Vein endothelial cell (primary cell): ENCODE results near the gene CCDC106. TPM values are rescaled to one million over a fixed set of nuclear protein-coding genes. Genes with fewer than 3 reads are reported as not detected.

Source experiments
- total RNA-seq: library from RNA; depleted of rRNA; stranded (reverse); fragments of >200 nt; gene quantifications from 2 replicates; pipeline ENCODE4 v1.2.3, GENCODE V29; 2012

The CCDC106 gene
- 9.4 and 14.0 TPM in 2 replicates for total RNA-seq

GRCh38 chr19:55647732-55648584 is at the start of gene CCDC106:
Gene CCDC106, plus strand, starts transcription at chr19:55648212. Its CDS starts 835 bp downstream, at chr19:55649047.

GRCh38 chr19:55599468-55599841 is 48.6 kb upstream of the CCDC106 start, which contains the start of gene FIZ1:
Gene FIZ1, minus strand, starts transcription at chr19:55599517. Its CDS starts 1,652 bp downstream, at chr19:55597865.

GRCh38 chr19:55599842-55600661 is 48.0 kb upstream of the CCDC106 start, which contains the start of gene ZNF524:
Gene ZNF524, plus strand, starts transcription at chr19:55600288. Its CDS starts 1,825 bp downstream, at chr19:55602113.

GRCh38 chr19:55605637-55606470 is 42.2 kb upstream of the CCDC106 start, which contains the start of gene ZNF865:
Gene ZNF865, plus strand, starts transcription at chr19:55605647. Its CDS starts 7,972 bp downstream, at chr19:55613619.

GRCh38 chr19:55624109-55625003 is 23.7 kb upstream of the CCDC106 start, which contains the start of gene ZNF784:
Gene ZNF784, minus strand, starts transcription at chr19:55624566. Its CDS starts 5 bp downstream, at chr19:55624561.

GRCh38 chr19:55640577-55641425 is 7.2 kb upstream of the CCDC106 start, which contains the start of gene ZNF580:
Gene ZNF580, plus strand, starts transcription at chr19:55641002. Its CDS starts 1,507 bp downstream, at chr19:55642509.

GRCh38 chr19:55643003-55643886 is 4.8 kb upstream of the CCDC106 start, which contains the start of gene ZNF581:
Gene ZNF581, plus strand, starts transcription at chr19:55643649. Its CDS starts 923 bp downstream, at chr19:55644572.

GRCh38 chr19:55654868-55655647 is 7.0 kb downstream of the CCDC106 start, which contains the start of gene U2AF2:
Gene U2AF2, plus strand, starts transcription at chr19:55655035. Its CDS starts 70 bp downstream, at chr19:55655105.

GRCh38 chr19:55674841-55675660 is 27.0 kb downstream of the CCDC106 start, which contains the start of gene EPN1:
Gene EPN1, plus strand, starts transcription at chr19:55675226. Its CDS starts 3,402 bp downstream, at chr19:55678628.

Other genes with a start within 250 kb of the CCDC106 start
- gene UBE2S, start 240.4 kb upstream of the CCDC106 start, total RNA-seq, result 106 and 121 TPM in 2 replicates
- not detected in 2 replicates for gene SHISA7, start 204.9 kb upstream of the CCDC106 start, total RNA-seq
- gene ISOC2, start 186.6 kb upstream of the CCDC106 start, total RNA-seq, result 60.9 and 67.6 TPM in 2 replicates
- gene C19orf85, start 183.5 kb upstream of the CCDC106 start, total RNA-seq, result not detected in 2 replicates
- 2.5 and 9.8 TPM in 2 replicates for gene ZNF628, start 171.6 kb upstream of the CCDC106 start, total RNA-seq
- 10.7 and 15.7 TPM in 2 replicates for gene NAT14, start 163.0 kb upstream of the CCDC106 start, total RNA-seq
- gene SSC5D, start 159.8 kb upstream of the CCDC106 start, total RNA-seq, result 0.33 and 0.57 TPM in 2 replicates
- gene SBK2, start 111.1 kb upstream of the CCDC106 start, total RNA-seq, result not detected in 2 replicates
- gene SBK3, start 102.7 kb upstream of the CCDC106 start, total RNA-seq, result under 0.01 and 0.10 TPM in 2 replicates
- 5.1 and 11.8 TPM in 2 replicates for gene ZNF579, start 67.4 kb upstream of the CCDC106 start, total RNA-seq
- gene FIZ1, start 48.7 kb upstream of the CCDC106 start, total RNA-seq, result 3.9 and 4.9 TPM in 2 replicates
- 11.9 and 13.7 TPM in 2 replicates for gene ZNF524, start 47.9 kb upstream of the CCDC106 start, total RNA-seq
- gene ZNF865, start 42.6 kb upstream of the CCDC106 start, total RNA-seq, result 1.2 and 2.0 TPM in 2 replicates
- gene ZNF784, start 23.6 kb upstream of the CCDC106 start, total RNA-seq, result 4.5 and 6.5 TPM in 2 replicates
- 6.9 and 7.4 TPM in 2 replicates for gene ZNF580, start 7.2 kb upstream of the CCDC106 start, total RNA-seq
- gene ZNF581, start 4.6 kb upstream of the CCDC106 start, total RNA-seq, result 20.1 and 34.9 TPM in 2 replicates
- 109 and 121 TPM in 2 replicates for gene U2AF2, start 6.8 kb downstream of the CCDC106 start, total RNA-seq
- 59.1 and 74.6 TPM in 2 replicates for gene EPN1, start 27.0 kb downstream of the CCDC106 start, total RNA-seq
- not detected in 2 replicates for gene NLRP9, start 90.2 kb downstream of the CCDC106 start, total RNA-seq
- 2.3 TPM in 1 of 2 replicates, not detected in the other for gene RFPL4A, start 110.9 kb downstream of the CCDC106 start, total RNA-seq
- gene RFPL4AL1, start 120.9 kb downstream of the CCDC106 start, total RNA-seq, result 0.33 TPM in 1 of 2 replicates, not detected in the other
- under 0.01 TPM in 1 of 2 replicates, not detected in the other for gene NLRP11, start 183.8 kb downstream of the CCDC106 start, total RNA-seq
- gene NLRP4, start 188.3 kb downstream of the CCDC106 start, total RNA-seq, result not detected in 2 replicates